HepG2 (cell line): ENCODE results near the gene CDK9. TPM values are rescaled to one million over a fixed set of nuclear protein-coding genes. Genes with fewer than 3 reads are reported as not detected.

Source experiments
- ATRX ChIP-seq: sonication (generic); formaldehyde crosslinking; IDR thresholded peaks from 2 replicates; pipeline ENCODE4 v1.4.0; 2020; ENCODE audit warnings: missing genetic modification reagents, borderline replicate concordance
- BRD4 ChIP-seq: sonication (generic); formaldehyde crosslinking; IDR thresholded peaks from 2 replicates; pipeline ENCODE4 v1.4.0; 2020; ENCODE audit warnings: missing genetic modification reagents
- MTA3 ChIP-seq: sonication (generic); formaldehyde crosslinking; IDR thresholded peaks from 2 replicates; pipeline ENCODE4 v1.4.0; 2020; ENCODE audit warnings: missing genetic modification reagents
- MTF1 ChIP-seq: sonication (generic); formaldehyde crosslinking; IDR thresholded peaks from 2 replicates; pipeline ENCODE4 v1.5.0; 2020; ENCODE audit warnings: missing genetic modification reagents
- PPARG ChIP-seq: conservative IDR thresholded peaks from 2 replicates; pipeline ENCODE4 v1.6.1; 2016; ENCODE audit warnings: missing biosample characterization, missing genetic modification reagents
- RERE ChIP-seq: IDR thresholded peaks from 2 replicates; pipeline ENCODE4 v1.6.1; 2016; ENCODE audit warnings: low read depth, missing genetic modification reagents, missing compliant biosample characterization
- XBP1 ChIP-seq: sonication (generic); formaldehyde crosslinking; IDR thresholded peaks from 2 replicates; pipeline ENCODE4 v1.5.0; 2020; ENCODE audit warnings: missing genetic modification reagents
- ZBTB7A ChIP-seq: sonication (generic); formaldehyde crosslinking; IDR thresholded peaks from 2 replicates; pipeline ENCODE4 v1.8.0; 2022; ENCODE audit warnings: mild to moderate bottlenecking, missing genetic modification reagents
- ZEB1 ChIP-seq: IDR thresholded peaks from 2 replicates; pipeline ENCODE4 v1.6.1; 2012; ENCODE audit warnings: mild to moderate bottlenecking, low read depth, inconsistent platforms; ENCODE audit not compliant: insufficient replicate concordance
- ZFAT ChIP-seq: sonication (generic); formaldehyde crosslinking; conservative IDR thresholded peaks from 2 replicates; pipeline ENCODE4 v1.8.1; 2023; ENCODE audit warnings: missing genetic modification reagents, inconsistent platforms
- ZFP82 ChIP-seq: sonication (generic); formaldehyde crosslinking; IDR thresholded peaks from 2 replicates; pipeline ENCODE4 v1.5.1; 2020; ENCODE audit warnings: mild to moderate bottlenecking, missing genetic modification reagents, borderline replicate concordance
- ZNF256 ChIP-seq: sonication (generic); formaldehyde crosslinking; conservative IDR thresholded peaks from 2 replicates; pipeline ENCODE4 v1.4.0; 2020; ENCODE audit warnings: missing genetic modification reagents
- ZNF329 ChIP-seq: sonication (generic); formaldehyde crosslinking; IDR thresholded peaks from 2 replicates; pipeline ENCODE4 v1.9.0; 2021; ENCODE audit warnings: low read depth, mild to moderate bottlenecking, missing genetic modification reagents
- ZNF33A ChIP-seq: sonication (generic); formaldehyde crosslinking; IDR thresholded peaks from 2 replicates; pipeline ENCODE4 v1.5.1; 2020; ENCODE audit warnings: missing genetic modification reagents, mild to moderate bottlenecking, moderate library complexity, borderline replicate concordance
- ZNF382 ChIP-seq: sonication (generic); formaldehyde crosslinking; IDR thresholded peaks from 2 replicates; pipeline ENCODE4 v1.5.0; 2020; ENCODE audit warnings: missing genetic modification reagents, mild to moderate bottlenecking, borderline replicate concordance
- ZNF749 ChIP-seq: sonication (generic); formaldehyde crosslinking; IDR thresholded peaks from 2 replicates; pipeline ENCODE4 v1.8.0; 2022; ENCODE audit warnings: mild to moderate bottlenecking, missing genetic modification reagents, moderate library complexity, borderline replicate concordance
- ZNF788 ChIP-seq: sonication (generic); formaldehyde crosslinking; IDR thresholded peaks from 2 replicates; pipeline ENCODE4 v1.5.0; 2020; ENCODE audit warnings: mild to moderate bottlenecking, missing genetic modification reagents, borderline replicate concordance
- polyA plus RNA-seq, 8 experiments: library from polyadenylated mRNA; depleted of rRNA in 3 of 8; stranded (reverse) in 7 of 8; unstranded in 1 of 8; fragments of >200 nt; fragmentation: Illumina TruSeq in 4 of 8; extraction: Trizol in 4 of 8; gene quantifications; 2 replicates each; pipeline versions ENCODE4 v1.2.1 to v1.2.3, GENCODE V29; 2011 to 2016; ENCODE audit warnings: low read depth in 4 of 8, missing spikeins in 1 of 8, mixed read lengths in 1 of 8; ENCODE audit not compliant: insufficient read depth in 1 of 8
- total RNA-seq, 5 experiments: library from RNA; depleted of rRNA; stranded (reverse); fragments of >200 nt; fragmentation: Illumina TruSeq; extraction: Trizol; gene quantifications; 2 replicates each; pipeline ENCODE4 v1.2.3, GENCODE V29; 2016; ENCODE audit warnings: low read depth in 1 of 5
- TF ChIP-seq, protein P1 (sequence below): sonication (generic); formaldehyde crosslinking; conservative IDR thresholded peaks from 2 replicates; pipeline ENCODE4 v1.8.0; 2022; ENCODE audit warnings: mild to moderate bottlenecking, moderate library complexity, missing genetic modification reagents

The CDK9 gene
- total and polyA plus RNA-seq, 2 of the 13 experiments (the other 11 are each of a cell fraction or from before 2014, with no cell fraction given), result 16.8 to 21.5 TPM

GRCh38 chr9:127802576-127803443 lies 17.0 kb downstream of the CDK9 start, which contains the start of gene FPGS (continued):
- TF ChIP-seq ZFAT (no peak), MTF1 (CRISPR knock-in tag) (no peak), ZNF256 (CRISPR knock-in tag) (no peak), ZBTB7A (CRISPR knock-in tag) (0 out of 2 replicates have a peak, but pooled peaks have one; percentile 50), ZNF33A (no peak), ZNF788 (CRISPR knock-in tag) (peak; percentile 62), ZNF749 (CRISPR knock-in tag) (peak; percentile 94), ZNF329 (CRISPR knock-in tag) (no peak), ZEB1 (no peak), PPARG (no peak), ZNF382 (CRISPR knock-in tag) (no peak), BRD4 (CRISPR knock-in tag) (peak; percentile 31; the same call in 1 of the 2 replicates), MTA3 (no peak), ZFP82 (CRISPR knock-in tag) (no peak), RERE (no peak), ATRX (no peak), XBP1 (CRISPR knock-in tag) (no peak; the same call in 1 of the 2 replicates)
- TF ChIP-seq, protein P1, sequence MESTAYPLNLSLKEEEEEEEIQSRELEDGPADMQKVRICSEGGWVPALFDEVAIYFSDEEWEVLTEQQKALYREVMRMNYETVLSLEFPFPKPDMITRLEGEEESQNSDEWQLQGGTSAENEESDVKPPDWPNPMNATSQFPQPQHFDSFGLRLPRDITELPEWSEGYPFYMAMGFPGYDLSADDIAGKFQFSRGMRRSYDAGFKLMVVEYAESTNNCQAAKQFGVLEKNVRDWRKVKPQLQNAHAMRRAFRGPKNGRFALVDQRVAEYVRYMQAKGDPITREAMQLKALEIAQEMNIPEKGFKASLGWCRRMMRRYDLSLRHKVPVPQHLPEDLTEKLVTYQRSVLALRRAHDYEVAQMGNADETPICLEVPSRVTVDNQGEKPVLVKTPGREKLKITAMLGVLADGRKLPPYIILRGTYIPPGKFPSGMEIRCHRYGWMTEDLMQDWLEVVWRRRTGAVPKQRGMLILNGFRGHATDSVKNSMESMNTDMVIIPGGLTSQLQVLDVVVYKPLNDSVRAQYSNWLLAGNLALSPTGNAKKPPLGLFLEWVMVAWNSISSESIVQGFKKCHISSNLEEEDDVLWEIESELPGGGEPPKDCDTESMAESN (CRISPR knock-in tag), result peak; percentile 79
